H9 (cell line): ENCODE data around the gene DEPP1. TPM values are rescaled to one million over a fixed set of nuclear protein-coding genes. Genes with fewer than 3 reads are reported as not detected.

Experiments used
- DNase-seq: peaks from one replicate; pipeline ENCODE4 v3.0.0-alpha.2; 2017
- H2AFZ ChIP-seq: one replicate; pipeline ENCODE4 v1.6.1; 2013; ENCODE audit warnings: mild to moderate bottlenecking, low read length, control low read depth, moderate library complexity
- H2AK5ac ChIP-seq: 2 replicates; pipeline ENCODE4 v1.6.1; 2013; ENCODE audit warnings: low read length, control low read depth, mixed read lengths; ENCODE audit not compliant: insufficient read length
- H2BK120ac ChIP-seq: one replicate; pipeline ENCODE4 v1.6.1; 2013; ENCODE audit warnings: low read depth, mild to moderate bottlenecking, low read length, control low read depth, inconsistent platforms; ENCODE audit not compliant: poor library complexity, severe bottlenecking
- H2BK12ac ChIP-seq: 2 replicates; pipeline ENCODE4 v1.6.1; 2013; ENCODE audit warnings: low read length, control low read depth, mixed read lengths, low read depth; ENCODE audit not compliant: insufficient read length
- H2BK15ac ChIP-seq: 2 replicates; pipeline ENCODE4 v1.6.1; 2013; ENCODE audit warnings: low read depth, low read length, control low read depth
- H2BK20ac ChIP-seq: one replicate; pipeline ENCODE4 v1.6.1; 2013; ENCODE audit warnings: low read depth, mild to moderate bottlenecking, low read length, control low read depth, inconsistent platforms; ENCODE audit not compliant: poor library complexity, severe bottlenecking
- H2BK5ac ChIP-seq: 2 replicates; pipeline ENCODE4 v1.6.1; 2013; ENCODE audit warnings: low read length, control low read depth, mixed read lengths; ENCODE audit not compliant: insufficient read length
- H3K14ac ChIP-seq: 2 replicates; pipeline ENCODE4 v1.6.1; 2013; ENCODE audit warnings: low read length, control low read depth; ENCODE audit not compliant: insufficient read depth
- H3K18ac ChIP-seq: 2 replicates; pipeline ENCODE4 v1.6.1; 2013; ENCODE audit warnings: low read depth, mild to moderate bottlenecking, mixed read lengths, low read length, control low read depth; ENCODE audit not compliant: insufficient read length
- H3K23ac ChIP-seq: 2 replicates; pipeline ENCODE4 v1.6.1; 2013; ENCODE audit warnings: low read length, control low read depth, mixed read lengths, low read depth; ENCODE audit not compliant: insufficient read length
- H3K23me2 ChIP-seq: 2 replicates; pipeline ENCODE4 v1.6.1; 2013; ENCODE audit warnings: low read depth, mild to moderate bottlenecking, mixed read lengths, low read length, control low read depth; ENCODE audit not compliant: insufficient read length, poor library complexity, severe bottlenecking
- H3K27ac ChIP-seq: 2 replicates; pipeline ENCODE4 v1.5.1; 2013; ENCODE audit warnings: low read length, control low read depth, mixed read lengths, low read depth; ENCODE audit not compliant: insufficient read length
- H3K27me3 ChIP-seq: 2 replicates; pipeline ENCODE4 v1.6.1; 2013; ENCODE audit warnings: low read length, control low read depth, inconsistent platforms; ENCODE audit not compliant: insufficient read depth
- H3K4ac ChIP-seq: 2 replicates; pipeline ENCODE4 v1.6.1; 2013; ENCODE audit warnings: low read depth, mild to moderate bottlenecking, control low read depth, inconsistent platforms, low read length, moderate library complexity
- H3K4me1 ChIP-seq: 2 replicates; pipeline ENCODE4 v1.6.1; 2013; ENCODE audit warnings: low read length, control low read depth, inconsistent platforms; ENCODE audit not compliant: insufficient read depth
- H3K4me2 ChIP-seq: 2 replicates; pipeline ENCODE4 v1.6.1; 2013; ENCODE audit warnings: low read length, control low read depth, mixed read lengths; ENCODE audit not compliant: insufficient read length, insufficient read depth
- H3K56ac ChIP-seq: 2 replicates; pipeline ENCODE4 v1.6.1; 2013; ENCODE audit warnings: low read depth, mild to moderate bottlenecking, mixed read lengths, low read length, control low read depth; ENCODE audit not compliant: insufficient read length
- H3K79me1 ChIP-seq: 2 replicates; pipeline ENCODE4 v1.6.1; 2013; ENCODE audit warnings: low read depth, mild to moderate bottlenecking, moderate library complexity, low read length, control low read depth, inconsistent platforms; ENCODE audit not compliant: insufficient read depth, poor library complexity, severe bottlenecking
- H3K79me2 ChIP-seq: 2 replicates; pipeline ENCODE4 v1.6.1; 2013; ENCODE audit warnings: low read length, control low read depth, inconsistent platforms; ENCODE audit not compliant: insufficient read depth
- H3K9ac ChIP-seq: 2 replicates; pipeline ENCODE4 v1.6.1; 2013; ENCODE audit warnings: low read length, control low read depth, mixed read lengths; ENCODE audit not compliant: insufficient read length; ENCODE audit errors: extremely low read depth
- H3K9me3 ChIP-seq: one replicate; pipeline ENCODE4 v1.6.1; 2013; ENCODE audit warnings: low read depth, low read length, inconsistent platforms; ENCODE audit not compliant: control insufficient read depth
- H3T11ph ChIP-seq: one replicate; pipeline ENCODE4 v1.6.1; 2013; ENCODE audit warnings: mild to moderate bottlenecking, low read length, control low read depth, inconsistent platforms
- H4K20me1 ChIP-seq: one replicate; pipeline ENCODE4 v1.6.1; 2013; ENCODE audit not compliant: control insufficient read depth, insufficient read length, insufficient read depth
- H4K5ac ChIP-seq: 2 replicates; pipeline ENCODE4 v1.6.1; 2013; ENCODE audit warnings: low read depth, mild to moderate bottlenecking, mixed read lengths, low read length, control low read depth; ENCODE audit not compliant: insufficient read length
- H4K8ac ChIP-seq: replicated peaks from 2 replicates; pipeline ENCODE4 v1.6.1; 2013; ENCODE audit warnings: low read length, control low read depth, mixed read lengths, low read depth; ENCODE audit not compliant: insufficient read length
- H4K91ac ChIP-seq: 2 replicates; pipeline ENCODE4 v1.6.1; 2013; ENCODE audit warnings: low read depth, mild to moderate bottlenecking, moderate library complexity, mixed read lengths, low read length, control low read depth; ENCODE audit not compliant: insufficient read length
- H3K27ac Mint-ChIP-seq, 3 experiments: 2 replicates in 2 of 3; 3 replicates in 1 of 3; pipeline ENCODE4 v1.8.0; 2020 to 2021; ENCODE audit warnings: mixed read lengths in 3 of 3, mild to moderate bottlenecking in 1 of 3, moderate library complexity in 1 of 3
- H3K27me3 Mint-ChIP-seq: 2 replicates; pipeline ENCODE4 v1.8.0; 2021; ENCODE audit warnings: low read depth, mild to moderate bottlenecking, moderate library complexity, mixed read lengths
- H3K36me3 Mint-ChIP-seq, 3 experiments: 2 replicates in 2 of 3; 3 replicates in 1 of 3; pipeline ENCODE4 v1.8.0; 2020 to 2021; ENCODE audit warnings: low read depth in 3 of 3, mixed read lengths in 3 of 3; ENCODE audit not compliant: insufficient read depth in 1 of 3
- H3K4me1 Mint-ChIP-seq, 2 experiments: 2 replicates each; pipeline ENCODE4 v1.8.0; 2020; ENCODE audit warnings: mixed read lengths in 2 of 2
- H3K4me3 Mint-ChIP-seq, 2 experiments: 2 replicates in 1 of 2; 3 replicates in 1 of 2; pipeline ENCODE4 v1.8.0; 2020 to 2021; ENCODE audit warnings: mild to moderate bottlenecking in 2 of 2, mixed read lengths in 2 of 2, moderate library complexity in 1 of 2
- H3K9me3 Mint-ChIP-seq, 2 experiments: 2 replicates in 1 of 2; 3 replicates in 1 of 2; pipeline ENCODE4 v1.8.0; 2020; ENCODE audit warnings: mild to moderate bottlenecking in 2 of 2, mixed read lengths in 2 of 2, moderate library complexity in 1 of 2
- WGBS: extraction: QIAGEN DNeasy Blood & Tissue Kit; methylation state at CpG from one replicate; pipeline ENCODE4 v1.1.7; 2013; ENCODE audit warnings: missing lambda C conversion rate, low lambda C conversion rate, mixed read lengths; ENCODE audit not compliant: insufficient read length; ENCODE audit errors: extremely low coverage; 5-methylcytosine and 5-hydroxymethylcytosine counted together
- total RNA-seq: library from RNA; stranded (reverse); gene quantifications from 2 replicates; pipeline ENCODE4 v1.2.1, GENCODE V29; 2021
- TF ChIP-seq, protein P1 (sequence below): fragments of 200-600 bp; sonication (generic); conservative IDR thresholded peaks from 3 replicates; pipeline ENCODE4 v1.8.0; 2021; ENCODE audit warnings: antibody characterized with exemption, mild to moderate bottlenecking

Gene DEPP1
- total RNA-seq, 1 experiment from 2014 or later, result 2.4 TPM

DNA sequence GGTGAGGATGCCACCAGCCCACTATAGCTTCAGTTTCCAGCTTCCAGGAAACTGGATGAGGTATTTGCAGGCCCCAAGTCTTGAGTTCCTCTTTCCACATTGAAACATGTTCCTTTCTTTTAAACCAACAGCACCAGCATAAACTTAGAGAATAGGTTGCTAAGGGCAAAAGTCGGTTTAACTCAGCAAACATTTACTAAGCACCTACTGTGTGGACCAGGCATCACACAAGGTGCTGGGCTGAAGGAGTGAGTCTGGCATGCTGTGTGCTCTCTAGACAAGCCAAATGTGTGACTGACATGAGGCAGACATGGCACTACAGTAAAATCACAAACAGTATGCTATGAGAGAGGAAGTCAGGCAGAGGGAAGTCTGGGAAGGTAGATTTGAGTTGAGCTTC is 30.0 kb downstream of the DEPP1 start:
- H4K91ac ChIP-seq, result no peak overlapping the region
- no peak overlapping the region for H3K27ac ChIP-seq
- peak; percentile 5 for DNase-seq
- H3K56ac ChIP-seq, result no peak overlapping the region
- no peak overlapping the region for H4K5ac ChIP-seq
- no peak overlapping the region for H3K18ac ChIP-seq
- H3K36me3 Mint-ChIP-seq, result peaks cover 2 to 29% (median 10%) of the 10 kb centered on the region in 3 experiments; a peak in 5 of 7 replicates
- no peak overlapping the region for H2AK5ac ChIP-seq
- no peak overlapping the region for H3K4me3 Mint-ChIP-seq
- no CpG with 5 or more reads among the region's 1 CpG for WGBS
- no peak overlapping the region for H3K14ac ChIP-seq
- H2AFZ ChIP-seq, result no peak overlapping the region
- TF ChIP-seq, protein P1, sequence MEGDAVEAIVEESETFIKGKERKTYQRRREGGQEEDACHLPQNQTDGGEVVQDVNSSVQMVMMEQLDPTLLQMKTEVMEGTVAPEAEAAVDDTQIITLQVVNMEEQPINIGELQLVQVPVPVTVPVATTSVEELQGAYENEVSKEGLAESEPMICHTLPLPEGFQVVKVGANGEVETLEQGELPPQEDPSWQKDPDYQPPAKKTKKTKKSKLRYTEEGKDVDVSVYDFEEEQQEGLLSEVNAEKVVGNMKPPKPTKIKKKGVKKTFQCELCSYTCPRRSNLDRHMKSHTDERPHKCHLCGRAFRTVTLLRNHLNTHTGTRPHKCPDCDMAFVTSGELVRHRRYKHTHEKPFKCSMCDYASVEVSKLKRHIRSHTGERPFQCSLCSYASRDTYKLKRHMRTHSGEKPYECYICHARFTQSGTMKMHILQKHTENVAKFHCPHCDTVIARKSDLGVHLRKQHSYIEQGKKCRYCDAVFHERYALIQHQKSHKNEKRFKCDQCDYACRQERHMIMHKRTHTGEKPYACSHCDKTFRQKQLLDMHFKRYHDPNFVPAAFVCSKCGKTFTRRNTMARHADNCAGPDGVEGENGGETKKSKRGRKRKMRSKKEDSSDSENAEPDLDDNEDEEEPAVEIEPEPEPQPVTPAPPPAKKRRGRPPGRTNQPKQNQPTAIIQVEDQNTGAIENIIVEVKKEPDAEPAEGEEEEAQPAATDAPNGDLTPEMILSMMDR, result no peak
- peaks cover 4% of the 10 kb centered on the region for H3K27me3 Mint-ChIP-seq
- no peak overlapping the region for H3K23ac ChIP-seq
- H3K4ac ChIP-seq, result no peak overlapping the region
- H3K4me1 Mint-ChIP-seq, result peaks cover 29 to 30% of the 10 kb centered on the region in 2 experiments
- H2BK20ac ChIP-seq, result no peak overlapping the region
- no peaks in the 10 kb centered on the region for H3K23me2 ChIP-seq
- H3K27ac Mint-ChIP-seq, result no peak overlapping the region
- no peak overlapping the region for H3K4me2 ChIP-seq
- no peak overlapping the region for H3T11ph ChIP-seq
- H3K27me3 ChIP-seq, result no peaks in the 10 kb centered on the region
- H3K79me2 ChIP-seq, result no peaks in the 10 kb centered on the region
- no peaks in the 10 kb centered on the region for H4K20me1 ChIP-seq
- peaks cover 7% of the 10 kb centered on the region for H3K4me1 ChIP-seq
- H3K9me3 ChIP-seq, result peaks cover 10% of the 10 kb centered on the region
- H2BK120ac ChIP-seq, result no peak overlapping the region
- H2BK15ac ChIP-seq, result no peak overlapping the region
- H4K8ac ChIP-seq, result no peak overlapping the region
- no peak overlapping the region for H2BK5ac ChIP-seq
- no peak overlapping the region for H3K9ac ChIP-seq
- no peak overlapping the region for H2BK12ac ChIP-seq
- peaks cover 13 to 20% of the 10 kb centered on the region in 2 experiments for H3K9me3 Mint-ChIP-seq
- no peaks in the 10 kb centered on the region for H3K79me1 ChIP-seq
